Measurements from ENCODE around the gene ST3GAL6. TPM values are rescaled to one million over a fixed set of nuclear protein-coding genes. Genes with fewer than 3 reads are reported as not detected.

The ST3GAL6 gene
- total and polyA plus RNA-seq, 2 donors (not counting 3 experiments of a cell fraction or from before 2014, with no cell fraction given): 13.2 to 35.9 TPM

DNA sequence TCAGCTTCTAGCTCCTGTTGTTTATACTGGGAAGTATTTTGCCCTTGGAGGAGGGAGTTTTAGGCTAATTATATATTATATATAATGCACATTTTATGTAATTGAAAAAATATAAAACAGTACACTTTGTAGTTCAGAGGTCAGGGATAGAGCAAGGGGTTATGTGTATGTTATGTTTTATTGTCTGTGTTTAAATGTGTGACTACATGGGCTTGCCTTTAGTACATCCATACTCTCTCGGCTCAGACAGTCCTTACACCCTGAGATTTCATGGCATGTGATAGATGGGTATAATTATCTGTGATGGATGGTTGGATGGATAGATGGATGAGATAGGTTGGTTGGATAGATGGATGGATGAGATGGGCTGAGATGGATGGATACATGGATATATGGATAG lies 17.4 kb upstream of the ST3GAL6 start:
- dilution Hi-C loops (cut with MboI; ENCODE audit: extremely low pct_ligation_motif_present, low sequenced_read_pairs): no loop called here
- intact Hi-C loops (cut with micrococcal nuclease): loop anchor here (2.0 kb wide), 1 partner anchor 17 kb away; the partner anchor contains the start of gene ST3GAL6
- TF ChIP-seq JUN (IDR thresholded peaks at IDR 0.05; ENCODE audit: borderline replicate concordance, insufficient read depth, insufficient read length, low read depth) (no peak), GATA2 (IDR thresholded peaks at IDR 0.05; ENCODE audit: insufficient read depth, insufficient read length, low read depth, low read length) (no peak), POLR2AphosphoS5 (IDR thresholded peaks at IDR 0.05; ENCODE audit: insufficient read depth, low read depth, low read length) (no peak), POLR2A (IDR thresholded peaks at IDR 0.05; ENCODE audit: low read depth, low read length) (no peak), FOS (IDR thresholded peaks at IDR 0.05; ENCODE audit: borderline replicate concordance, insufficient read depth, low read length) (no peak), EZH2 (IDR thresholded peaks at IDR 0.05; ENCODE audit: borderline replicate concordance, low read depth, low read length, severe bottlenecking) (no peak), MYC (IDR thresholded peaks at IDR 0.05; ENCODE audit: low read depth, low read length) (no peak)
- TF ChIP-seq, protein P1, sequence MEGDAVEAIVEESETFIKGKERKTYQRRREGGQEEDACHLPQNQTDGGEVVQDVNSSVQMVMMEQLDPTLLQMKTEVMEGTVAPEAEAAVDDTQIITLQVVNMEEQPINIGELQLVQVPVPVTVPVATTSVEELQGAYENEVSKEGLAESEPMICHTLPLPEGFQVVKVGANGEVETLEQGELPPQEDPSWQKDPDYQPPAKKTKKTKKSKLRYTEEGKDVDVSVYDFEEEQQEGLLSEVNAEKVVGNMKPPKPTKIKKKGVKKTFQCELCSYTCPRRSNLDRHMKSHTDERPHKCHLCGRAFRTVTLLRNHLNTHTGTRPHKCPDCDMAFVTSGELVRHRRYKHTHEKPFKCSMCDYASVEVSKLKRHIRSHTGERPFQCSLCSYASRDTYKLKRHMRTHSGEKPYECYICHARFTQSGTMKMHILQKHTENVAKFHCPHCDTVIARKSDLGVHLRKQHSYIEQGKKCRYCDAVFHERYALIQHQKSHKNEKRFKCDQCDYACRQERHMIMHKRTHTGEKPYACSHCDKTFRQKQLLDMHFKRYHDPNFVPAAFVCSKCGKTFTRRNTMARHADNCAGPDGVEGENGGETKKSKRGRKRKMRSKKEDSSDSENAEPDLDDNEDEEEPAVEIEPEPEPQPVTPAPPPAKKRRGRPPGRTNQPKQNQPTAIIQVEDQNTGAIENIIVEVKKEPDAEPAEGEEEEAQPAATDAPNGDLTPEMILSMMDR (IDR thresholded peaks at IDR 0.05; ENCODE audit: extremely low read depth in 1 of 2, insufficient read depth in 1 of 2, low read depth in 1 of 2, low read length in 2 of 2): no peak
- TF ChIP-seq, protein P2, sequence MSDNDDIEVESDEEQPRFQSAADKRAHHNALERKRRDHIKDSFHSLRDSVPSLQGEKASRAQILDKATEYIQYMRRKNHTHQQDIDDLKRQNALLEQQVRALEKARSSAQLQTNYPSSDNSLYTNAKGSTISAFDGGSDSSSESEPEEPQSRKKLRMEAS (IDR thresholded peaks at IDR 0.05; ENCODE audit: insufficient read depth, insufficient read length): no peak
- H3K9me1 ChIP-seq (replicated peaks; ENCODE audit: control insufficient read depth, extremely low read depth, insufficient read depth, low read length): no peaks in the 10 kb centered on the region
- H3K27me3 ChIP-seq (ENCODE audit: control insufficient read depth in 2 of 2, insufficient read depth in 2 of 2, low read length in 2 of 2): no peaks in the 10 kb centered on the region
- POLR2A ChIA-PET: no interaction called here
- H3K36me3 ChIP-seq (ENCODE audit: control insufficient read depth in 2 of 2, extremely low read depth in 1 of 2, insufficient read depth in 2 of 2, low read length in 2 of 2): no peaks in the 10 kb centered on the region
- H3K9me3 ChIP-seq (replicated peaks; ENCODE audit: control insufficient read depth, insufficient read depth, low read length): no peaks in the 10 kb centered on the region
- CTCF ChIA-PET: interaction anchor here (0.9 kb wide), 1 partner anchor 32 kb away, joined by 4 read pairs; no protein-coding TSS in a partner anchor
- H3K4me3 ChIP-seq (replicated peaks in 1 of 3; ENCODE audit: insufficient read depth in 1 of 3, low read depth in 1 of 3, low read length in 3 of 3): no peak overlapping the region
- H4K20me1 ChIP-seq (replicated peaks; ENCODE audit: control insufficient read depth, extremely low read depth, insufficient read depth, low read length): no peaks in the 10 kb centered on the region
- DNase-seq (ENCODE audit: low read depth, low spot score) (no peak), FAIRE-seq (no peak)
- BruUV-seq (replicated peaks): no TSS peak
- peaks cover 25% of the 10 kb centered on the region for H3K4me1 ChIP-seq (ENCODE audit: control insufficient read depth, extremely low read depth, insufficient read depth, low read length)
- no peak overlapping the region for H3K27ac ChIP-seq (ENCODE audit: insufficient read depth, low read depth, low read length)
- no peak overlapping the region for H2AFZ ChIP-seq (ENCODE audit: low read depth, low read length)
- H3K4me2 ChIP-seq (ENCODE audit: insufficient read depth, low read length): no peak overlapping the region
- no peak overlapping the region for H3K9ac ChIP-seq (replicated peaks; ENCODE audit: extremely low read depth, insufficient read depth, low read length)
- H3K79me2 ChIP-seq (ENCODE audit: control insufficient read depth, insufficient read depth, low read length): peaks cover 51% of the 10 kb centered on the region

Measured in endothelial cell of umbilical vein (primary cell).